ENCODE measurements around the gene ZNF862.
A peak's percentile ranks its signal among the peaks of the same experiment; 100 is the strongest.

The ZNF862 gene

GRCh38 chr7:149867762-149868622 is 29.8 kb downstream of the ZNF862 start:
- DNase-seq = no peak

GRCh38 chr7:149868623-149869290 is 30.6 kb downstream of the ZNF862 start:
- peak in 1 of 6 experiments; percentile 10 for DNase-seq

GRCh38 chr7:149869291-149869650 is 31.1 kb downstream of the ZNF862 start:
- no peak for DNase-seq

- peak; percentile 18 to 77 (median 51) for DNase-seq
These were observed 31.7 kb downstream of the ZNF862 start for GRCh38 chr7:149869867-149870266.

GRCh38 chr7:149870274-149870673 is 32.1 kb downstream of the ZNF862 start:
- peak in 1 of 6 experiments; percentile 33 for DNase-seq

- DNase-seq = peak in 3 of 6 experiments; percentile 16 to 36 (median 24)
These were observed 32.7 kb downstream of the ZNF862 start for GRCh38 chr7:149870701-149871483.

GRCh38 chr7:149871576-149871975 is 33.4 kb downstream of the ZNF862 start:
- peak in 2 of 6 experiments; percentile 25 to 32 for DNase-seq

- DNase-seq = peak in 3 of 6 experiments; percentile 20 to 42 (median 21)
These were observed 34.4 kb downstream of the ZNF862 start for GRCh38 chr7:149872419-149873073.

GRCh38 chr7:149873074-149873969 is 35.1 kb downstream of the ZNF862 start, which contains the start of gene ATP6V0E2:
ATP6V0E2 (plus strand) TSS chr7:149873969; CDS start chr7:149874066, 97 bp downstream.
- peak; percentile 75 to 91 (median 85) for DNase-seq

- peak in 1 of 6 experiments; percentile 24 for DNase-seq
These were observed 35.9 kb downstream of the ZNF862 start for GRCh38 chr7:149873970-149874643.

- DNase-seq = no peak
These were observed 36.5 kb downstream of the ZNF862 start for GRCh38 chr7:149874644-149875028.

GRCh38 chr7:149875396-149875795 is 37.2 kb downstream of the ZNF862 start:
- DNase-seq = no peak

- no peak for DNase-seq
These were observed 39.8 kb downstream of the ZNF862 start for GRCh38 chr7:149877890-149878522.

GRCh38 chr7:149878523-149878921 is 40.3 kb downstream of the ZNF862 start:
- DNase-seq = no peak

GRCh38 chr7:149879271-149879743 is 41.1 kb downstream of the ZNF862 start:
- no peak for DNase-seq

- DNase-seq = no peak
These were observed 41.8 kb downstream of the ZNF862 start for GRCh38 chr7:149879766-149880637.

- DNase-seq = no peak
These were observed 42.6 kb downstream of the ZNF862 start for GRCh38 chr7:149880638-149881311.
